ENCODE results near the gene SDS.

- TF ChIP-seq RARB (CRISPR knock-in tag; IDR thresholded peaks at IDR 0.05) (no peak), OSR1 (CRISPR knock-in tag; IDR thresholded peaks at IDR 0.05) (no peak), ISL1 (CRISPR knock-in tag; IDR thresholded peaks at IDR 0.05) (no peak), ARNTL (CRISPR knock-in tag; IDR thresholded peaks at IDR 0.05; ENCODE audit: borderline replicate concordance, low read depth) (no peak), ZFP30 (CRISPR knock-in tag; IDR thresholded peaks at IDR 0.05) (no peak), ZC3H10 (CRISPR knock-in tag; IDR thresholded peaks at IDR 0.05) (no peak), PATZ1 (CRISPR knock-in tag; IDR thresholded peaks at IDR 0.05; ENCODE audit: borderline replicate concordance) (no peak), ESRRG (CRISPR knock-in tag; IDR thresholded peaks at IDR 0.05) (no peak), CSDC2 (CRISPR knock-in tag; IDR thresholded peaks at IDR 0.05) (no peak), ZFP3 (CRISPR knock-in tag; IDR thresholded peaks at IDR 0.05) (no peak), CSRNP3 (CRISPR knock-in tag; IDR thresholded peaks at IDR 0.05) (no peak), PPARA (CRISPR knock-in tag; IDR thresholded peaks at IDR 0.05; ENCODE audit: borderline replicate concordance) (no peak), ZNF70 (CRISPR knock-in tag; IDR thresholded peaks at IDR 0.05) (no peak)
- TF ChIP-seq, protein P1, sequence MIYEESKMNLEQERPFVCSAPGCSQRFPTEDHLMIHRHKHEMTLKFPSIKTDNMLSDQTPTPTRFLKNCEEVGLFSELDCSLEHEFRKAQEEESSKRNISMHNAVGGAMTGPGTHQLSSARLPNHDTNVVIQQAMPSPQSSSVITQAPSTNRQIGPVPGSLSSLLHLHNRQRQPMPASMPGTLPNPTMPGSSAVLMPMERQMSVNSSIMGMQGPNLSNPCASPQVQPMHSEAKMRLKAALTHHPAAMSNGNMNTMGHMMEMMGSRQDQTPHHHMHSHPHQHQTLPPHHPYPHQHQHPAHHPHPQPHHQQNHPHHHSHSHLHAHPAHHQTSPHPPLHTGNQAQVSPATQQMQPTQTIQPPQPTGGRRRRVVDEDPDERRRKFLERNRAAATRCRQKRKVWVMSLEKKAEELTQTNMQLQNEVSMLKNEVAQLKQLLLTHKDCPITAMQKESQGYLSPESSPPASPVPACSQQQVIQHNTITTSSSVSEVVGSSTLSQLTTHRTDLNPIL (CRISPR knock-in tag; IDR thresholded peaks at IDR 0.05; ENCODE audit: low read depth): no peak
Observed at GRCh38 chr12:113405694-113406093, 2.0 kb upstream of the SDS start.
